Measurements from ENCODE around the gene TDRD10. TPM values are rescaled to one million over a fixed set of nuclear protein-coding genes. Genes with fewer than 3 reads are reported as not detected.

TDRD10 gene
- total RNA-seq, 1 experiment from 2014 or later: not detected

- no TSS peak for BruUV-seq (replicated peaks)
- H3K9me3 ChIP-seq (ENCODE audit: low read depth, low read length, poor library complexity, severe bottlenecking): no peaks in the 10 kb centered on the region
- no peaks in the 10 kb centered on the region for H3K36me3 ChIP-seq (ENCODE audit: insufficient read depth, low read length, poor library complexity, severe bottlenecking)
- peak; percentile 52 for DNase-seq (ENCODE audit: low spot score)
- ChIA-PET CTCF (no interaction called here), POLR2A (ENCODE audit: low non-redundant PET) (interaction anchor here (0.6 kb wide), 1 partner anchor 398 kb away, joined by 3 read pairs; no protein-coding TSS in a partner anchor)
- intact Hi-C loops (cut with micrococcal nuclease; ENCODE audit: unreplicated experiment): no loop called here
- no peak overlapping the region for H3K4me3 ChIP-seq (ENCODE audit: low read depth, low read length, poor library complexity, severe bottlenecking)
- H3K27ac ChIP-seq (ENCODE audit: low read depth, low read length, poor library complexity, severe bottlenecking): no peak overlapping the region
- no peaks in the 10 kb centered on the region for H3K27me3 ChIP-seq (replicated peaks; ENCODE audit: insufficient read depth, low read depth, low read length, poor library complexity)
- peaks cover 31% of the 10 kb centered on the region for H3K4me1 ChIP-seq (ENCODE audit: insufficient read depth, low read length, poor library complexity, severe bottlenecking)
- TF ChIP-seq, protein P1, sequence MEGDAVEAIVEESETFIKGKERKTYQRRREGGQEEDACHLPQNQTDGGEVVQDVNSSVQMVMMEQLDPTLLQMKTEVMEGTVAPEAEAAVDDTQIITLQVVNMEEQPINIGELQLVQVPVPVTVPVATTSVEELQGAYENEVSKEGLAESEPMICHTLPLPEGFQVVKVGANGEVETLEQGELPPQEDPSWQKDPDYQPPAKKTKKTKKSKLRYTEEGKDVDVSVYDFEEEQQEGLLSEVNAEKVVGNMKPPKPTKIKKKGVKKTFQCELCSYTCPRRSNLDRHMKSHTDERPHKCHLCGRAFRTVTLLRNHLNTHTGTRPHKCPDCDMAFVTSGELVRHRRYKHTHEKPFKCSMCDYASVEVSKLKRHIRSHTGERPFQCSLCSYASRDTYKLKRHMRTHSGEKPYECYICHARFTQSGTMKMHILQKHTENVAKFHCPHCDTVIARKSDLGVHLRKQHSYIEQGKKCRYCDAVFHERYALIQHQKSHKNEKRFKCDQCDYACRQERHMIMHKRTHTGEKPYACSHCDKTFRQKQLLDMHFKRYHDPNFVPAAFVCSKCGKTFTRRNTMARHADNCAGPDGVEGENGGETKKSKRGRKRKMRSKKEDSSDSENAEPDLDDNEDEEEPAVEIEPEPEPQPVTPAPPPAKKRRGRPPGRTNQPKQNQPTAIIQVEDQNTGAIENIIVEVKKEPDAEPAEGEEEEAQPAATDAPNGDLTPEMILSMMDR (conservative IDR thresholded peaks at IDR 0.05; ENCODE audit: low read depth, low read length): no peak
- no peak for TF ChIP-seq EZH2 (IDR thresholded peaks at IDR 0.05; ENCODE audit: borderline replicate concordance, low read depth, low read length, poor library complexity, severe bottlenecking)
These were observed 23.4 kb upstream of the TDRD10 start for GRCh38 chr1:154478639-154479038.

DNA sequence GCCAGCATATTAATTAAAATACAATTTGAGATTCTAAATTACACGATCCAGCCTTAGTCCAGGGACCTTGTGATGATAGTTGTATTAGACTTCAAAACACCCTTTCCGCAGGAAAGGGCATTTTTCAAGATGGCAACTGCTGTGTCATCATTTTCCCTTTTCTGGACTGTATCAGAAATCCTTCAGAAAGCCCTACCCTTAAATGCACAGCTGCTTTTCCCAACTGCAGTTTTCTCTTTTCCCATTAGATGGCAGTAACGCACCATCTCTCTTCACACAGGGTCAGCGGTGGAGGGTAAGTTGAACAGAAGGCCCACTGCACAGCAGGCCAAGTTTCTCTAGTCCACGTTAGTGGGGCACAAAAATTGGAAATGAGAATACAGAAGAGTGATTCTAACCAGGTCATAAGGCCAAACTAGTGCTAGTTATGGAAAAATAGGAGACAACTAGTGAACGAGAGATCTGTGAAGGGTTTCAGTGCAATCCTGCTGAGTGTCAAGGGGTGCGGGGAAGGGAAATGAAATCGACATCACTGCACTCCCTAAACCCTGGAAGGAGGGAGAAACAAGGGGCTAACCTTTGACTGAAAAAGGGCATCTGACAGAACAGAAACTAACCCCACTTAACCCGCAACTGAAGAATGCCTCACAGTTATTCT is 22.1 kb upstream of the TDRD10 start:
- CTCF ChIA-PET: interaction anchor here (0.6 to 1.3 kb wide), 10 partner anchors 38 to 572 kb away, joined by 3 to 15 read pairs (median 3); partner anchors contain the start of genes ADAM15, FLAD1 and UBE2Q1
- H3K27me3 ChIP-seq (replicated peaks; ENCODE audit: insufficient read depth, low read depth, low read length, poor library complexity): no peaks in the 10 kb centered on the region
- H3K36me3 ChIP-seq (ENCODE audit: insufficient read depth, low read length, poor library complexity, severe bottlenecking): no peaks in the 10 kb centered on the region
- H3K27ac ChIP-seq (ENCODE audit: low read depth, low read length, poor library complexity, severe bottlenecking): peak overlapping the region; percentile 39
- H3K9me3 ChIP-seq (ENCODE audit: low read depth, low read length, poor library complexity, severe bottlenecking): no peaks in the 10 kb centered on the region
- POLR2A ChIA-PET (ENCODE audit: low non-redundant PET): no interaction called here
- TF ChIP-seq, protein P1 (conservative IDR thresholded peaks at IDR 0.05; ENCODE audit: low read depth, low read length): peak; percentile 95
- TF ChIP-seq EZH2 (IDR thresholded peaks at IDR 0.05; ENCODE audit: borderline replicate concordance, low read depth, low read length, poor library complexity, severe bottlenecking): no peak
- peak; percentile 95 for DNase-seq (ENCODE audit: low spot score)
- H3K4me3 ChIP-seq (ENCODE audit: low read depth, low read length, poor library complexity, severe bottlenecking): no peak overlapping the region
- intact Hi-C loops (cut with micrococcal nuclease; ENCODE audit: unreplicated experiment): loop anchor here (5.0 to 10.0 kb wide), 2 partner anchors 395 to 582 kb away; partner anchors contain the start of genes EFNA4 and KCNN3
- H3K4me1 ChIP-seq (ENCODE audit: insufficient read depth, low read length, poor library complexity, severe bottlenecking): peaks cover 33% of the 10 kb centered on the region
- no TSS peak for BruUV-seq (replicated peaks)

DNA sequence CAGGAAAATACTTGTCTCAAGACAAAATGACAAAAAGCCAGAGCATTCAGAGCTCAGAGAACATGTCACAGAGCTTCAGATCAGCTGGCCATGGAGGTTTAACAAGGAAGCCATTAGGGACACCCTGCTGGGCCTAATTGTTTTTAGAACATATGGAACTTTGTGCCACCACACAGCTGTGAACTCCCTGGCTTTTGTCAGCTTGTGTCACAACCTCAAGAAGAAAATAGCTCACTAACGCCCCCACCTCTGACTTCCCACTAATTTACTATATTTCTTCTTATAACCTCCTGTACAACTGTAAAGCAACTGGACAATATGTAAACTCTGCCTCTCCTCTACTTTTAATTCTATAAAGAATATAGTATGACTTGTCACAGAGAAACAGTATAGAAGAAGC is 21.0 kb upstream of the TDRD10 start:
- H3K4me1 ChIP-seq (ENCODE audit: insufficient read depth, low read length, poor library complexity, severe bottlenecking): peaks cover 45% of the 10 kb centered on the region
- CTCF ChIA-PET: interaction anchor here (0.6 to 1.3 kb wide), 5 partner anchors 18 to 455 kb away, joined by 3 to 15 read pairs (median 4); partner anchors contain the start of genes PMVK and UBE2Q1
- POLR2A ChIA-PET (ENCODE audit: low non-redundant PET): interaction anchor here (0.6 kb wide), 1 partner anchor 491 kb away, joined by 3 read pairs; no protein-coding TSS in a partner anchor
- no peak overlapping the region for H3K27ac ChIP-seq (ENCODE audit: low read depth, low read length, poor library complexity, severe bottlenecking)
- BruUV-seq (replicated peaks): no TSS peak
- H3K27me3 ChIP-seq (replicated peaks; ENCODE audit: insufficient read depth, low read depth, low read length, poor library complexity): no peaks in the 10 kb centered on the region
- intact Hi-C loops (cut with micrococcal nuclease; ENCODE audit: unreplicated experiment): loop anchor here (5.0 to 10.0 kb wide), 2 partner anchors 394 to 581 kb away; partner anchors contain the start of genes EFNA4 and KCNN3
- DNase-seq (ENCODE audit: low spot score): peak; percentile 87
- no peak overlapping the region for H3K4me3 ChIP-seq (ENCODE audit: low read depth, low read length, poor library complexity, severe bottlenecking)
- TF ChIP-seq, protein P1 (conservative IDR thresholded peaks at IDR 0.05; ENCODE audit: low read depth, low read length): peak; percentile 19; the same call in 1 of the 2 replicates
- TF ChIP-seq EZH2 (IDR thresholded peaks at IDR 0.05; ENCODE audit: borderline replicate concordance, low read depth, low read length, poor library complexity, severe bottlenecking): no peak
- H3K9me3 ChIP-seq (ENCODE audit: low read depth, low read length, poor library complexity, severe bottlenecking): no peaks in the 10 kb centered on the region
- no peaks in the 10 kb centered on the region for H3K36me3 ChIP-seq (ENCODE audit: insufficient read depth, low read length, poor library complexity, severe bottlenecking)

All from A673 (cell line).